GM18909 (cell line): ENCODE data around the gene EXD3.

Experiments
- ATAC-seq: cut with Tn5 transposase; IDR thresholded peaks from one replicate; pipeline ENCODE4 v1.9.1; 2021; ENCODE audit warnings: mild to moderate bottlenecking; ENCODE audit not compliant: unreplicated experiment, poor library complexity

EXD3 gene

DNA sequence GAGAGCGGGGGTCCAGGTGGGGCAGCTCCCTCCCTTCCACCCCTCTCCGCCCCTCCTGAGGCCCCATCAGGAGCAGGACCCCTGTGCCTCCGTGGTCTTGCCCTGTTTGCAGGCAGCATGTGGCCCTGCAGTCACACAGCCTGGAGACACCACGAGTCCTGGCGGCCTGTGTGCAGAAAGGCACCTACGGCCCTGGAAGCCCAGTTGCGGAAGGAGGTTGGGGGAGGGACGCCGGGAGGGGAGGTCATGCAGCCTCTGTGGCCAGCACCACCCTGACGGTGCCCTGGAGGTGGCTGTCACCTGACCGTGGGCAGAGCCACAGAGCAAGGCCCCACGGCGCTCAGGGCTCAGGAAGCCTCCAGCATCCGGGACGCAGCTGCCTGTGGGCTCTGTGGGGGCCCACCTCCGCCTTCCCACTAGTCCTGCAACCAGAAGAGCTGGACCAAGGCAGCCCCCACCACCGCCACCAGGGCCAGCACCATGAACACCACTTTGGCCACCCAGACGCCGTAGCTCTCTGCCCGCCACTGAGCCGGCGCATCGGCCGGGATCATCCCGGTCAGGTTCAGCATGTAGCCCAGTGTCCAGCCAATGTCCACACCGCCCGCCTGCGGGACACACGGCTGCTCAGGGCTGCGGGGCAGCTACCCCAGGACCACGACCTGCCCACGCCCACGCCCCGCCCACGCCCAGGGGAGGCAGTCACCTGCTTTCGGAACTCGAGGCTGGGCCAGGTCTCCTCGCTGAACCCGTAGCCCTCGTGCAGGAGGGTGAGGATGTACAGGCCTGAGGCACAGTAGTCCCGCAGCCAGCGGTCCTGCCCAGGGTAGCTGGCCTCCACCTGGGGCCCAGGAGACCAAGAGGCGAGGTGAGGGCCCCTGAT lies 11.8 kb upstream of the EXD3 start:
- ATAC-seq, result no peak

DNA sequence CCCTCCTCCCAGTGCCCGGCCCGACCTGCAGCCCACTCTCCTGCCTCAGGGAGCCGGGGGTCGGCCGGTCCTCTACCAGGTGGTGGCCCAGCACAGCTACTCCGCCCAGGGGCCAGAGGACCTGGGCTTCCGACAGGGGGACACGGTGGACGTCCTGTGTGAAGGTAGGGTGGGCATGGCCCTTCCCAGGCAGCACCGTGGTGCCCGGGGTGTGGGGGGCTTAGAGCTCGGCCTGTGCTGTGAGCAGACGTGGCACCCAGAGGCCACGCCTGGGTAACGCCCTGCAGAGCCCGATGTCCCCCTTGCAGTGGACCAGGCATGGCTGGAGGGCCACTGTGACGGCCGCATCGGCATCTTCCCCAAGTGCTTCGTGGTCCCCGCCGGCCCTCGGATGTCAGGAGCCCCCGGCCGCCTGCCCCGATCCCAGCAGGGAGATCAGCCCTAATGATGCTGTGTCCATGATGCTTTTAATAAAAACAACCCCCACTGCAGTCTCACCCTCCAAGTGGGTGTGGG lies 11.0 kb upstream of the EXD3 start:
- no peak for ATAC-seq

- no peak for ATAC-seq
These were observed 10.5 kb upstream of the EXD3 start for GRCh38 chr9:137433349-137433915.

DNA sequence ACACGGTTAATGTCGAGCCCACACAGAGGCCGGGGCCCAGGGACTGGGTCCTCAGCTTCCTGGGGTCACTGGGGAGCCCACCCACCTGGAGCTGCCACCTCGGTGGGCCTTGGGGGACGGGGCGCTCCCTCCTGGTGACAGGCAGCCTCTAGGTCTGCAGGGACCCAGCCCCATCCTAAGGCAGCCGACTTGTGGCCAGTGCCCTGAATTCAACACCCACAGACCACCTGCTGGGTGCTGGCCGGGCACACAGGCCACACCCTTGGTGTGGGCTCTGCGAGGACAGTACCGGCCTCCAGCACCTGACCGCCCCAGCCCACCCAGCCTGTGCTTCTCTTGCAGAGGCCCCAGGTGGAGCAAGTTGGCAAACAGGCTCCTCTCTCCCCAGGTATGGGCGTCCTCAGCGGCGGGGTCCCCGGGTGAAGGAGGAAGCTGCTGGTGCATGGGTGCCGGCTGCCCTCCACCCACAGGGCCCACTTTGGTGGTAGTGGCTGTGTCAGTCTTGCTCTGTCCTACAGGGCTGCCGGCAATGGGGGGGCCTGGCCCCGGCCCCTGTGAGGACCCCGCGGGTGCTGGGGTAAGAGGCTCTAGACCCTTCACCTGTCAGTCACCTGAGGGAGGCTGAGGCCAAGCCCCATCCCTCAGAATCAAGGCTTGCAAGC lies 9.9 kb upstream of the EXD3 start:
- ATAC-seq, result no peak

- no peak for ATAC-seq
These were observed 8.5 kb upstream of the EXD3 start for GRCh38 chr9:137431416-137431931.

- no peak for ATAC-seq
These were observed 7.9 kb upstream of the EXD3 start for GRCh38 chr9:137430723-137431415.

DNA sequence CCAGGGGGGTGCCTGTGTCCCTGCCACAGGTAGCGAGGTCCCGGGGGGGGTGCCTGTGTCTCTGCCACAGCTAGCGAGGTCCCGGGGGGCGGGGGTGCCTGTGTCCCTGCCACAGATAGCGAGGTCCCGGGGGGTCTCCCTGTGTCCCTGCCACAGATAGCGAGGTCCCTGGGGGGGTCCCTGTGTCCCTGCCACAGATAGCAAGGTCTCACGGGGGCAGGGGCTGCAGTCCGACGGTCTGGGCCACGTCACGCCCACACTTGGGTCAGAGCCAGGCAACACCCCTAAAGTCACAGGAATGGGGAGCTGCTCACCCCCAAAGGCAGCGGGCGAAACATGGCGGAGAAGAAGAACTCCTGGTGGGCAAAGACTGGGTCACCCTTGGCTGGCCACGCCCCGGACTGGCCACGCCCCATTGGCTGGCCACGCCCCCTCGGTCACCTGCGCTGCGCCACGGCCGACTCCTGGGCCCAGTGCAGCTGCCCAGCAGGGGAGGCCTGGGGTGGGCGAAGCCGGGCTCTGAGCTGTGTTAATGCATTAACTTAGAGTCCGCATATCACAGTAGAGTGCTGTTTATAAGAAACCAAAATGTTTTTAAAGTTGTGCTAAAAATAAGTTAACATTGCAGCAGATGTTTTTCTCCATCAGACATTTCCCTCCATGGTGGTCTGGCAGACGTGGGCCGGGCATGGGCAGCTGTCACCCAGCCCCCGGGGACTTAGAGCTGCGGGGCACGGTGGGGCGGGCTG lies 7.2 kb upstream of the EXD3 start:
- ATAC-seq, result no peak

- no peak for ATAC-seq
These were observed 6.6 kb upstream of the EXD3 start for GRCh38 chr9:137429546-137429890.

DNA sequence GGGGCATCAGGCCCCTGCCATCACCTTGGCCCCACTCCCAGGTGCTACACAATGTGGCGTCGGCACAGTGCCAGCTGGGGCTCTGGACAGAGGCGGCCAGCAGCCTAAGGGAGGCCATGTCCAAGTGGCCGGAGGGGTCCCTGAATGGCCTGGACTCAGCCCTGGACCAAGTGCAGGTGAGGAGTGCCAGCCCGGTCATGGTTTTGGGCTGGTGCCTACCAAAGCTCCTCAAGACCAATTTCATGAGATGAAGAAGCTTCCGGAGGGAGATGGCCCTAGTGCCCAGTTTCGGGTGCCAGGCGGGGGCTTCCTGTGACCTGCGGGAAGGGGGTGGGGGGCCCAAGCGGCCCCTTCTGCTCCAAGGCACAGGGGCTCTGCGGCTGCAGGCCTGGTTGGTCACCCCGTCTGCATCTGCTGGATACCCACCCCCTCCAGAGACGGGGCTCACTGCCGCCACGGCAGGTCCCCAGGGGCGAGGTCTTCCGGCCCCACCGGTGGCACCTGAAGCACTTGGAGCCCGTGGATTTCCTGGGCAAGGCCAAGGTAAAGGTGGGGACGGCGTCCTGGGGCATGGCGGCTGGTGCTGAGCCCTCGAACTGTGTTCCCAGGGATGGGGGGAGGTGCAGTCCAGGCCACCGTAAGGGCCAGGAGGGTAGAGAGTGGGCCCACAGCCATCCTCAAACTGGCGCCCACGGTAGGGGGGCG lies 6.0 kb upstream of the EXD3 start:
- ATAC-seq, result no peak

- no peak for ATAC-seq
These were observed 5.3 kb upstream of the EXD3 start for GRCh38 chr9:137428311-137428630.

GRCh38 chr9:137427454-137428310 lies 4.7 kb upstream of the EXD3 start:
- no peak for ATAC-seq

DNA sequence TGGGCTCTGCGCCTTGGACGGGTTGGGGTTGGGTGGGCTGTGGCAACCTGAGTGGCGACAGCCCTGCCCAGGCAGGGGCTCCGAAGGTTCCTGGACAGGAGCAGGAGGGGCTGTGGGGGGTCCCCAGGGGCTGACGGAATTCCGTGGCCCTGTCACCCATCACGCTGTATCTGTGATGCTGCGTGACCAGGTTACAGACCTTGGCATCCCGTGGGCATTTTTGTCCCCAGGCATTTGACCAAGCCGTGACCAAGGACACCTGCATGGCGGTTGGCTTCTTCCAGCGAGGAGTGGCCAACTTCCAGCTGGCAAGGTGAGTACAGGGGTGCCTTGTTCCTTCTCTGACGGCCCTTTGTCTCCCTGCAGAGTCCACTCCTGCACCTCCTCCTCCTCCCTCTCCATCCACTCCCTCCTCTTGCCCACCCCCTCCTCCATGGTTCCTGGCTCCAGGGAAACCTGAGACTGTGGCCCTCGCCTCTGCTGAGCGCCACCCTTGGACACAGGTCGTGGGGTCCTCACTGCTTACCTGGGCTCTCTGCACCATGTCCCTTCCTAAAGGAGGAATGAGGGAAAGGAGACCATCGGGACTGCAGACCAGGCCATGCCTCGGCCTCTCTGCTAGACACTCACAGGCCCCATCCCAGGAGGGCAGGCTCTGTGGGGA lies 3.2 kb upstream of the EXD3 start:
- no peak for ATAC-seq

DNA sequence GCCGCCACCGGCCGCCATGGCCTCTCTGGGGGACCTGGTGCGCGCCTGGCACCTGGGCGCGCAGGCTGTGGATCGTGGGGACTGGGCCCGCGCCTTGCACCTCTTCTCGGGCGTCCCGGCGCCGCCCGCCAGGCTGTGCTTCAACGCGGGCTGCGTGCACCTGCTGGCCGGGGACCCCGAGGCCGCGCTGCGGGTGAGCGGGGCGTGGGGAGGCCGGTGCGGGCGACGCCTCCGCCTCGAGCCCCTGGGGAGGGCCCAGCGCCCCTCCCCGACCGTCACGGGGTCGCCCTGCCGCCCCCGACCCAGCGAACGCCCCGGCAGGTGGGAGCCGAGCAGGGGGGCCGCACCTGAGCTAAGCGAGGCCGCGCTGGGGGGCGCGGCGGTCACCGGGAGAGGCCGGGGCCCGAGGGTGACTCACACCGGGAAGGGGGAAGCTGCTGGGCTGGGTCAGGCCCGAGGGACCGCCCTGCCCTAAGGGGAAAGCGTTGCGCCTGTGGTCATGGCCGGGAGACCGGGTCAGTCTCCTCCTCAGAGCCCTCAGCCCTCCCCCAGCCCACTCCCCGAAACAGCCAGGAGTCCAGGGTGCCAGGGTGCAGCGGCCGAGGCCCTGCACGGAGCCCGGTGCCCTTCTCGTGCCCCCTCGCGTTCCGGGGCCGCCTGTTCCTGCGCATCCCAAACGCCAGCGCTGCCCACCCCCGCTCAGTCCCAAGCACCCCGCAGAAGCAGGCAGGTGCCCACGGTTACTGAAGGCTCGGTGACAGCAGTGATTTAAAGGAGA lies 741 bp upstream of the EXD3 start:
- peak; percentile 7 for ATAC-seq

- peak; percentile 1 for ATAC-seq
These were observed 941 bp downstream of the EXD3 start for GRCh38 chr9:137421838-137422603.

DNA sequence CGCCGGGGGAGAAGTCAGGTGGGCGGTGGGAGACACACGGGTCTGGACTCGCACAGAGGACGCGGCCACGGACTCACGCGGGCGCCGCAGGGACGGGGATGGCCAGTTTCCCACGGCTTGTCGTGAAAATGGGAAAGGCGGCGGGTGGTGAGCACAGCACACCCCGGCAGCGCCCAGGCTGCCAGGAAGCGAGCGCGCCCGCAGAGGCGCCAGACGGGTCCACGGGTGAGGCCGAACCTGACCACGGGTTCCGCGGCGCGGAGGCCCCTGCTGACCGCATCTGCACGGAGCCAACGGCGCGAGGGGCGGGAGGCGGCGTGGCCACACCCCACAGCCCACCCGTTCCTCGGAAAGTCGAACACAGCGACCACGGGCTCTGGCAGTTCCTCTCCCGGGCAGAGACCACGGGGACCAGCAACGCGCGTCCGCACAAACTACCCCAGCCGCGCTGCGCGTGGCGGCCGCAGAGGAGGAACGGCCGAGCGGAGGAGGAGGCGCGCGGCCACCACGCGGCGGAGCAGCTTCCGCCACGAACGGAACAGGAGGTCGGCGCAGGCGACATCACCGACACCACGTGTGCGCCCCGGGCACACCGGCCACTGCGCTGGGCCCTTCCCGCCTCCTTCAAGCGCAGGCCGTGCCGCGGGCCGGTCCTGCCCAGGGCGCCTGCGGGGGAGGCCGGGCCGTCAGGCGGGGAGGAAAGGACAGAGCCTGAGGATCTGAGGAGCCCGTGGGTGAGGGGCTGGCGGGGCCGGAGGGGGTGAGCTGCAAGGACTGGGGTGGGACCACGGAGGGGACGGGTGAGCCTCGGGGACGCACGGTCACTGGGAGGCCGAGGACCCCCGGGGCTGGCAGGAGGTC lies 5.6 kb downstream of the EXD3 start:
- ATAC-seq, result no peak
